ENCODE data around the gene TRMT1L. TPM values are rescaled to one million over a fixed set of nuclear protein-coding genes. Genes with fewer than 3 reads are reported as not detected.

The TRMT1L gene
- total and polyA plus RNA-seq, 3 donors from 2014 or later, result 54.5 to 72.6 (median 69.0) TPM

Other genes starting within 250 kb of the TRMT1L start
- 1 to 10 TPM; 2.4 to 4.0 TPM for gene NIBAN1, start 182.4 kb downstream of the TRMT1L start, total RNA-seq
- gene NIBAN1, start 182.4 kb downstream of the TRMT1L start, polyA plus RNA-seq (ENCODE audit: insufficient read depth, low read depth, low replicate concordance), result 12.4 TPM
- gene RNF2, start 111.4 kb downstream of the TRMT1L start, total RNA-seq, result 10 to 100 TPM; 38.9 to 46.0 TPM
- gene RNF2, start 111.4 kb downstream of the TRMT1L start, polyA plus RNA-seq (ENCODE audit: insufficient read depth, low read depth, low replicate concordance), result 38.6 TPM
- gene SWT1, start 214 bp upstream of the TRMT1L start, total RNA-seq, result 10 to 100 TPM; 29.0 to 44.6 TPM
- 38.3 TPM for gene SWT1, start 214 bp upstream of the TRMT1L start, polyA plus RNA-seq (ENCODE audit: insufficient read depth, low read depth, low replicate concordance)
- 10 to 100 TPM; 78.3 to 94.6 TPM for gene IVNS1ABP, start 160.3 kb upstream of the TRMT1L start, total RNA-seq
- 58.9 TPM for gene IVNS1ABP, start 160.3 kb upstream of the TRMT1L start, polyA plus RNA-seq (ENCODE audit: insufficient read depth, low read depth, low replicate concordance)